SJSA1 (cell line): ENCODE results near the gene PTH2R. TPM values are rescaled to one million over a fixed set of nuclear protein-coding genes. Genes with fewer than 3 reads are reported as not detected.
"Not testable (repeated sequence)": the region's sequence is repeated elsewhere in the genome, so short reads cannot be mapped to it uniquely, and the experiment has no call there.

Experiments used
- DNase-seq, 2 experiments: peaks; one replicate each; pipeline ENCODE4 v3.0.0-alpha.2; 2015 to 2020; ENCODE audit warnings: low spot score in 2 of 2, low read depth in 1 of 2
- H3K27ac ChIP-seq: fragments of 250-450 bp; sonication (Bioruptor Pico); 2 replicates; pipeline ENCODE4 v1.5.1; 2020; ENCODE audit warnings: mild to moderate bottlenecking, moderate library complexity
- H3K27me3 ChIP-seq: fragments of 250-450 bp; sonication (Bioruptor Pico); replicated peaks from 2 replicates; pipeline ENCODE4 v1.5.1; 2020; ENCODE audit warnings: mild to moderate bottlenecking, moderate library complexity
- H3K36me3 ChIP-seq: fragments of 250-450 bp; sonication (Bioruptor Pico); 2 replicates; pipeline ENCODE4 v1.5.1; 2020; ENCODE audit warnings: mild to moderate bottlenecking
- H3K4me1 ChIP-seq: fragments of 250-450 bp; sonication (Bioruptor Pico); replicated peaks from 2 replicates; pipeline ENCODE4 v1.6.1; 2021; ENCODE audit warnings: mild to moderate bottlenecking
- H3K4me3 ChIP-seq: fragments of 250-450 bp; sonication (Bioruptor Pico); 2 replicates; pipeline ENCODE4 v1.5.1; 2020; ENCODE audit warnings: mild to moderate bottlenecking
- H3K9me3 ChIP-seq: fragments of 250-450 bp; sonication (Bioruptor Pico); replicated peaks from 2 replicates; pipeline ENCODE4 v1.5.1; 2020; ENCODE audit warnings: mild to moderate bottlenecking
- total RNA-seq: library from RNA; depleted of rRNA; stranded (reverse); fragments of >200 nt; shearing (Covaris generic); gene quantifications from 2 replicates; pipeline ENCODE4 v1.2.3, GENCODE V29; 2014; rRNA removed

PTH2R gene
- total RNA-seq, 1 experiment from 2014 or later, result not detected

- DNase-seq, result no peak
These were observed 104.4 kb downstream of the PTH2R start for GRCh38 chr2:208511016-208511415.

GRCh38 chr2:208511573-208511972, 105.0 kb downstream of the PTH2R start:
- Histone ChIP-seq H3K4me1 (no peaks in the 10 kb centered on the region), H3K27me3 (no peaks in the 10 kb centered on the region), H3K27ac (no peak overlapping the region), H3K4me3 (no peak overlapping the region), H3K36me3 (no peaks in the 10 kb centered on the region), H3K9me3 (no peaks in the 10 kb centered on the region)
- DNase-seq, result no peak

More at GRCh38 chr2:208511016-208511415, 104.4 kb downstream of the PTH2R start:
- Histone ChIP-seq H3K27me3 (no peaks in the 10 kb centered on the region), H3K4me1 (no peaks in the 10 kb centered on the region), H3K9me3 (no peaks in the 10 kb centered on the region), H3K27ac (no peak overlapping the region), H3K4me3 (no peak overlapping the region), H3K36me3 (no peaks in the 10 kb centered on the region)

- no peaks in the 10 kb centered on the region for H3K4me1 ChIP-seq
- no peaks in the 10 kb centered on the region for H3K9me3 ChIP-seq
- H3K27ac ChIP-seq, result no peak overlapping the region
- H3K36me3 ChIP-seq, result no peaks in the 10 kb centered on the region
- no peak overlapping the region for H3K4me3 ChIP-seq
- DNase-seq, result no peak
- no peaks in the 10 kb centered on the region for H3K27me3 ChIP-seq
These were observed 108.5 kb downstream of the PTH2R start for GRCh38 chr2:208515099-208515498.

GRCh38 chr2:208523069-208523468, 116.5 kb downstream of the PTH2R start:
- H3K4me1 ChIP-seq, H3K27me3 ChIP-seq, H3K9me3 ChIP-seq, H3K27ac ChIP-seq, H3K36me3 ChIP-seq, DNase-seq, H3K4me3 ChIP-seq: not testable (repeated sequence)

GRCh38 chr2:208525165-208525564, 118.6 kb downstream of the PTH2R start:
- not testable (repeated sequence) for H3K4me1 ChIP-seq, H3K9me3 ChIP-seq, H3K27me3 ChIP-seq, DNase-seq, H3K36me3 ChIP-seq, H3K4me3 ChIP-seq, H3K27ac ChIP-seq

GRCh38 chr2:208529796-208530195, 123.2 kb downstream of the PTH2R start:
- no peak for DNase-seq
- Histone ChIP-seq H3K36me3 (no peaks in the 10 kb centered on the region), H3K9me3 (no peaks in the 10 kb centered on the region), H3K4me1 (no peaks in the 10 kb centered on the region), H3K4me3 (no peak overlapping the region), H3K27me3 (no peaks in the 10 kb centered on the region), H3K27ac (no peak overlapping the region)

GRCh38 chr2:208531361-208531760, 124.8 kb downstream of the PTH2R start:
- no peak for DNase-seq
- Histone ChIP-seq H3K27ac (no peak overlapping the region), H3K27me3 (no peaks in the 10 kb centered on the region), H3K36me3 (no peaks in the 10 kb centered on the region), H3K9me3 (no peaks in the 10 kb centered on the region), H3K4me1 (no peaks in the 10 kb centered on the region), H3K4me3 (no peak overlapping the region)

GRCh38 chr2:208535578-208535977, 129.0 kb downstream of the PTH2R start:
- not testable (repeated sequence) for H3K27ac ChIP-seq, H3K27me3 ChIP-seq, H3K36me3 ChIP-seq, H3K4me1 ChIP-seq, DNase-seq, H3K9me3 ChIP-seq, H3K4me3 ChIP-seq

GRCh38 chr2:208541461-208541988, 134.9 kb downstream of the PTH2R start:
- Histone ChIP-seq H3K27ac (no peak overlapping the region), H3K36me3 (no peaks in the 10 kb centered on the region), H3K9me3 (no peaks in the 10 kb centered on the region), H3K4me1 (no peaks in the 10 kb centered on the region), H3K27me3 (no peaks in the 10 kb centered on the region), H3K4me3 (no peak overlapping the region)
- DNase-seq, result no peak

- Histone ChIP-seq H3K4me3 (no peak overlapping the region), H3K9me3 (no peaks in the 10 kb centered on the region), H3K27ac (no peak overlapping the region), H3K27me3 (no peaks in the 10 kb centered on the region), H3K36me3 (no peaks in the 10 kb centered on the region), H3K4me1 (no peaks in the 10 kb centered on the region)
- no peak for DNase-seq
These were observed 135.4 kb downstream of the PTH2R start for GRCh38 chr2:208541989-208542464.

- Histone ChIP-seq H3K4me1 (no peaks in the 10 kb centered on the region), H3K4me3 (no peak overlapping the region), H3K9me3 (no peaks in the 10 kb centered on the region), H3K27me3 (no peaks in the 10 kb centered on the region), H3K36me3 (no peaks in the 10 kb centered on the region), H3K27ac (no peak overlapping the region)
- no peak for DNase-seq
These were observed 136.0 kb downstream of the PTH2R start for GRCh38 chr2:208542465-208543041.

Other genes with a start within 250 kb of the PTH2R start
- gene CRYGA, start 243.2 kb upstream of the PTH2R start, total RNA-seq, result not detected in 2 replicates
- gene C2orf80, start 216.8 kb upstream of the PTH2R start, total RNA-seq, result not detected in 2 replicates
- gene IDH1, start 151.7 kb upstream of the PTH2R start, total RNA-seq, result 79.7 and 86.4 TPM in 2 replicates
- gene PIKFYVE, start 140.5 kb upstream of the PTH2R start, total RNA-seq, result 17.9 and 27.3 TPM in 2 replicates